GM08714 (cell line): ENCODE measurements around the gene FRMD3.

Experiments used
- H3K4me3 ChIP-seq: fragments of 200-500 bp; sonication (Bioruptor generic); 2 replicates; pipeline ENCODE4 v1.5.1; 2014; ENCODE audit warnings: mild to moderate bottlenecking, low read length, inconsistent platforms
- ZNF274 ChIP-seq: IDR thresholded peaks from 2 replicates; pipeline ENCODE4 v1.6.1; 2012; ENCODE audit warnings: mild to moderate bottlenecking, low read depth, low read length

FRMD3 gene

GRCh38 chr9:83424831-83425230 lies 113.4 kb downstream of the FRMD3 start:
- TF ChIP-seq ZNF274, result no peak
- no peak overlapping the region for H3K4me3 ChIP-seq

GRCh38 chr9:83423815-83424707 lies 114.1 kb downstream of the FRMD3 start:
- no peak overlapping the region for H3K4me3 ChIP-seq
- no peak for TF ChIP-seq ZNF274

- TF ChIP-seq ZNF274, result no peak
These were observed 115.7 kb downstream of the FRMD3 start for GRCh38 chr9:83422527-83422926.

GRCh38 chr9:83420486-83420885 lies 117.7 kb downstream of the FRMD3 start:
- TF ChIP-seq ZNF274, result no peak
- H3K4me3 ChIP-seq, result no peak overlapping the region

More at GRCh38 chr9:83422527-83422926, 115.7 kb downstream of the FRMD3 start:
- no peak overlapping the region for H3K4me3 ChIP-seq

- no peak for TF ChIP-seq ZNF274
- H3K4me3 ChIP-seq, result no peak overlapping the region
These were observed 118.2 kb downstream of the FRMD3 start for GRCh38 chr9:83419961-83420360.

- TF ChIP-seq ZNF274, result no peak
- no peak overlapping the region for H3K4me3 ChIP-seq
These were observed 119.9 kb downstream of the FRMD3 start for GRCh38 chr9:83418283-83418682.

GRCh38 chr9:83413367-83413766 lies 124.8 kb downstream of the FRMD3 start:
- TF ChIP-seq ZNF274, result no peak
- no peak overlapping the region for H3K4me3 ChIP-seq

GRCh38 chr9:83410701-83411100 lies 127.5 kb downstream of the FRMD3 start:
- no peak overlapping the region for H3K4me3 ChIP-seq

GRCh38 chr9:83406921-83407320 lies 131.3 kb downstream of the FRMD3 start:
- H3K4me3 ChIP-seq, result no peak overlapping the region
- TF ChIP-seq ZNF274, result no peak

More at GRCh38 chr9:83410701-83411100, 127.5 kb downstream of the FRMD3 start:
- TF ChIP-seq ZNF274, result no peak

GRCh38 chr9:83405759-83406158 lies 132.4 kb downstream of the FRMD3 start:
- H3K4me3 ChIP-seq, result no peak overlapping the region
- no peak for TF ChIP-seq ZNF274

- H3K4me3 ChIP-seq, result no peak overlapping the region
- no peak for TF ChIP-seq ZNF274
These were observed 134.5 kb downstream of the FRMD3 start for GRCh38 chr9:83403527-83404238.

GRCh38 chr9:83401328-83401900 lies 136.8 kb downstream of the FRMD3 start:
- no peak overlapping the region for H3K4me3 ChIP-seq
- no peak for TF ChIP-seq ZNF274

- no peak for TF ChIP-seq ZNF274
- H3K4me3 ChIP-seq, result no peak overlapping the region
These were observed 141.4 kb downstream of the FRMD3 start for GRCh38 chr9:83396813-83397212.

GRCh38 chr9:83396342-83396741 lies 141.9 kb downstream of the FRMD3 start:
- TF ChIP-seq ZNF274, result no peak
- no peak overlapping the region for H3K4me3 ChIP-seq

- no peak for TF ChIP-seq ZNF274
- no peak overlapping the region for H3K4me3 ChIP-seq
These were observed 146.0 kb downstream of the FRMD3 start for GRCh38 chr9:83392228-83392627.
